ENCODE data around the gene KRTAP10-7. TPM values are rescaled to one million over a fixed set of nuclear protein-coding genes. Genes with fewer than 3 reads are reported as not detected.

The KRTAP10-7 gene
- total RNA-seq, 3 donors from 2014 or later (not counting 1 experiment from before 2014, with no cell fraction given): not detected

DNA sequence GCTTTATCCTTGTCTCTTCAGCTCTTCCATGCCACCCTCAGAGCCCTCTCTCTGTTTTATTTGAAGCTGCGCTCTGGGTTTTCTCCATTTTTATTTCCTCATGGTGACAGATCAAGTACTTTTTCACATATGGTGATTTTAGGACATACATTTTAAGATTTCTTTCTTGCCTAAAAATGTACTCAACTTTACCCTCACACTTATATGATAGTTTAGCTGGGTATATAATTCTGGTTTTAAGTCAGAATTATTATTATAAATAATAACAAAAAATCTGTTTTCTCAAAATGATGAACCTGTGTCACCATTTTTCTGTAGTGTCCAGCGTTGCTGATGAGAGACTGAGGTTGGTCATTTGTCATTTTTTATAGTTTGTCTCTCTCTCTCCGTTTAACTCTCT lies 19.2 kb upstream of the KRTAP10-7 start:
- intact Hi-C loops (cut with micrococcal nuclease): no loop called here
- H3K4me3 Mint-ChIP-seq: no peak overlapping the region
- no peaks in the 10 kb centered on the region for H3K36me3 ChIP-seq (ENCODE audit: control insufficient read depth, insufficient read depth, low read length)
- peaks cover 5% of the 10 kb centered on the region in 2 donors for H3K4me1 Mint-ChIP-seq
- H3K27ac ChIP-seq (ENCODE audit: low read length): no peak overlapping the region
- H3K27ac Mint-ChIP-seq: no peak overlapping the region
- peaks cover 52% of the 10 kb centered on the region in 2 donors for H3K27me3 Mint-ChIP-seq (ENCODE audit: low read depth in 2 of 2)
- WGBS (ENCODE audit: insufficient coverage): 75% methylated on average over 1 of the region's 3 CpGs
- no peak for ATAC-seq
- TF ChIP-seq, protein P1, sequence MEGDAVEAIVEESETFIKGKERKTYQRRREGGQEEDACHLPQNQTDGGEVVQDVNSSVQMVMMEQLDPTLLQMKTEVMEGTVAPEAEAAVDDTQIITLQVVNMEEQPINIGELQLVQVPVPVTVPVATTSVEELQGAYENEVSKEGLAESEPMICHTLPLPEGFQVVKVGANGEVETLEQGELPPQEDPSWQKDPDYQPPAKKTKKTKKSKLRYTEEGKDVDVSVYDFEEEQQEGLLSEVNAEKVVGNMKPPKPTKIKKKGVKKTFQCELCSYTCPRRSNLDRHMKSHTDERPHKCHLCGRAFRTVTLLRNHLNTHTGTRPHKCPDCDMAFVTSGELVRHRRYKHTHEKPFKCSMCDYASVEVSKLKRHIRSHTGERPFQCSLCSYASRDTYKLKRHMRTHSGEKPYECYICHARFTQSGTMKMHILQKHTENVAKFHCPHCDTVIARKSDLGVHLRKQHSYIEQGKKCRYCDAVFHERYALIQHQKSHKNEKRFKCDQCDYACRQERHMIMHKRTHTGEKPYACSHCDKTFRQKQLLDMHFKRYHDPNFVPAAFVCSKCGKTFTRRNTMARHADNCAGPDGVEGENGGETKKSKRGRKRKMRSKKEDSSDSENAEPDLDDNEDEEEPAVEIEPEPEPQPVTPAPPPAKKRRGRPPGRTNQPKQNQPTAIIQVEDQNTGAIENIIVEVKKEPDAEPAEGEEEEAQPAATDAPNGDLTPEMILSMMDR (IDR thresholded peaks at IDR 0.05): no peak
- H3K4me3 ChIP-seq (ENCODE audit: low read length): no peak overlapping the region
- H3K9me3 ChIP-seq (ENCODE audit: control insufficient read depth, insufficient read depth, low read length): peaks cover 7% of the 10 kb centered on the region
- H3K36me3 Mint-ChIP-seq: peaks cover 18% of the 10 kb centered on the region
- H3K27me3 ChIP-seq (ENCODE audit: control insufficient read depth, insufficient read depth, low read length): no peaks in the 10 kb centered on the region
- peaks cover 2 to 18% of the 10 kb centered on the region in 2 donors for H3K9me3 Mint-ChIP-seq
- H3K4me1 ChIP-seq (ENCODE audit: control insufficient read depth, insufficient read depth, low read length): no peaks in the 10 kb centered on the region
- DNase-seq: no peak

- intact Hi-C loops (cut with micrococcal nuclease): no loop called here
- TF ChIP-seq, protein P1 (IDR thresholded peaks at IDR 0.05): no peak
- no peaks in the 10 kb centered on the region for H3K27me3 ChIP-seq (ENCODE audit: control insufficient read depth, insufficient read depth, low read length)
- DNase-seq (no peak), ATAC-seq (no peak)
- Mint-ChIP-seq H3K27me3 (ENCODE audit: low read depth in 2 of 2) (peaks cover 61% of the 10 kb centered on the region in 2 donors), H3K4me3 (no peak overlapping the region), H3K27ac (no peak overlapping the region), H3K36me3 (peaks cover 12% of the 10 kb centered on the region), H3K9me3 (peaks cover 2 to 18% of the 10 kb centered on the region in 2 donors), H3K4me1 (peaks cover 5% of the 10 kb centered on the region in 2 donors)
- H3K4me3 ChIP-seq (ENCODE audit: low read length): no peak overlapping the region
- no peaks in the 10 kb centered on the region for H3K36me3 ChIP-seq (ENCODE audit: control insufficient read depth, insufficient read depth, low read length)
- no peak overlapping the region for H3K27ac ChIP-seq (ENCODE audit: low read length)
- peaks cover 7% of the 10 kb centered on the region for H3K9me3 ChIP-seq (ENCODE audit: control insufficient read depth, insufficient read depth, low read length)
- 80% methylated on average over 15 of the region's 15 CpGs for WGBS (ENCODE audit: insufficient coverage)
- H3K4me1 ChIP-seq (ENCODE audit: control insufficient read depth, insufficient read depth, low read length): no peaks in the 10 kb centered on the region
These were observed 18.3 kb upstream of the KRTAP10-7 start for GRCh38 chr21:44582055-44582454.

DNA sequence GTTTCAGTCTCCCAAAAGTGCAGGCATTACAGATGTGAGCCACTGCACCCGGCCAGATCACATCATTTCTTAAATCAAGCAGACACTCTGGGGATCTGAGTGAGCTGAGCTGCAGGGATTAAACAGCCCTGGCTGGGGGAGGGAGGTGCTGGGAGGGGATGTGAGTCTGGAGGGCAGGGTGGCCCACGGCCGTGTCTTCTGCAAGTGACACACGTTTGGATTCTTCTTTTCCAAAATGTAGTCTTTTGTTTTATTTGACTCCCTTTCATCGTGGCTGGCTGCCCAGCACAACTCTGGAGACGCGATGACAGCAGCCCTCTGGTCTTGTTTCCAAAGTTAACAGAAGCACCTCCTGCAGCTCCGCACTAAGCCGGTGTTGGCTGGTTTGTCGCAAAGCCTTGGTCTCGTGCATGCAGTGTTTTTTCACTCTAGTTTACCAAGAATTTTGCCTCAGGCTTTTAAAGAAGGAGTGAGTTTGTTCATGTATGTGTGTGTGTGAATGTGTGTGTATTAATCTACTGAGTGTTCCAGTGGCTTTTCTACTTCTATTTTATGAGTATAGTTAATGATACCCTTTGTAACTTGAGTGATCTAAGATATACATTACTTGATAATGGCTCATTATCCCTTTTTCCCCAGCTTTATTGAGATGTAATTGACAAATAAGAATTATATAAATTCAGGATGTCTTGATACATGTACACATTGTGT lies 17.2 kb upstream of the KRTAP10-7 start:
- Mint-ChIP-seq H3K9me3 (peaks cover 2 to 15% of the 10 kb centered on the region in 2 donors), H3K36me3 (peaks cover 12% of the 10 kb centered on the region), H3K27me3 (ENCODE audit: low read depth in 2 of 2) (peaks cover 63 to 68% of the 10 kb centered on the region in 2 donors), H3K4me1 (peaks cover 5% of the 10 kb centered on the region in 2 donors), H3K4me3 (no peak overlapping the region), H3K27ac (no peak overlapping the region)
- Histone ChIP-seq H3K27me3 (ENCODE audit: control insufficient read depth, insufficient read depth, low read length) (no peaks in the 10 kb centered on the region), H3K9me3 (ENCODE audit: control insufficient read depth, insufficient read depth, low read length) (peaks cover 5% of the 10 kb centered on the region), H3K27ac (ENCODE audit: low read length) (no peak overlapping the region), H3K36me3 (ENCODE audit: control insufficient read depth, insufficient read depth, low read length) (no peaks in the 10 kb centered on the region), H3K4me3 (ENCODE audit: low read length) (no peak overlapping the region), H3K4me1 (ENCODE audit: control insufficient read depth, insufficient read depth, low read length) (no peaks in the 10 kb centered on the region)
- 63% methylated on average over 11 of the region's 11 CpGs for WGBS (ENCODE audit: insufficient coverage)
- ATAC-seq: no peak
- intact Hi-C loops (cut with micrococcal nuclease): no loop called here
- TF ChIP-seq, protein P1 (IDR thresholded peaks at IDR 0.05): no peak
- no peak for DNase-seq

- intact Hi-C loops (cut with micrococcal nuclease): no loop called here
- no peak overlapping the region for H3K27ac Mint-ChIP-seq
- H3K27me3 Mint-ChIP-seq (ENCODE audit: low read depth in 2 of 2): peaks cover 63 to 67% of the 10 kb centered on the region in 2 donors
- no peak overlapping the region for H3K27ac ChIP-seq (ENCODE audit: low read length)
- ATAC-seq (no peak), DNase-seq (peak in 1 of 2 donors; percentile 20)
- H3K36me3 Mint-ChIP-seq: peaks cover 12% of the 10 kb centered on the region
- WGBS (ENCODE audit: insufficient coverage): 77% methylated on average over 5 of the region's 6 CpGs
- H3K9me3 ChIP-seq (ENCODE audit: control insufficient read depth, insufficient read depth, low read length): peaks cover 5% of the 10 kb centered on the region
- TF ChIP-seq, protein P1 (IDR thresholded peaks at IDR 0.05): no peak
- peaks cover 2 to 15% of the 10 kb centered on the region in 2 donors for H3K9me3 Mint-ChIP-seq
- peaks cover 5% of the 10 kb centered on the region in 2 donors for H3K4me1 Mint-ChIP-seq
- no peak overlapping the region for H3K4me3 ChIP-seq (ENCODE audit: low read length)
- no peaks in the 10 kb centered on the region for H3K36me3 ChIP-seq (ENCODE audit: control insufficient read depth, insufficient read depth, low read length)
- no peaks in the 10 kb centered on the region for H3K4me1 ChIP-seq (ENCODE audit: control insufficient read depth, insufficient read depth, low read length)
- H3K27me3 ChIP-seq (ENCODE audit: control insufficient read depth, insufficient read depth, low read length): no peaks in the 10 kb centered on the region
- no peak overlapping the region for H3K4me3 Mint-ChIP-seq
These were observed 16.6 kb upstream of the KRTAP10-7 start for GRCh38 chr21:44583800-44584147.

Data from natural killer cell (primary cell).